Neural progenitor cell (in vitro differentiated cells): ENCODE results near the gene ZNF423. TPM values are rescaled to one million over a fixed set of nuclear protein-coding genes. Genes with fewer than 3 reads are reported as not detected.

ENCODE experiments used
- DNase-seq: peaks from one replicate; pipeline ENCODE4 v3.0.0-alpha.2; 2016; ENCODE audit warnings: low spot score
- H2AFZ ChIP-seq: fragments of 200-600 bp; sonication (generic); replicated peaks from 2 replicates; pipeline ENCODE4 v1.6.1; 2016; ENCODE audit warnings: antibody characterized with exemption
- H3F3A ChIP-seq: fragments of 200-600 bp; sonication (generic); 2 replicates; pipeline ENCODE4 v1.6.1; 2016; ENCODE audit warnings: antibody characterized with exemption, low read depth
- H3K27ac ChIP-seq: fragments of 200-600 bp; sonication (generic); 2 replicates; pipeline ENCODE4 v1.5.1; 2016; ENCODE audit warnings: mild to moderate bottlenecking
- H3K27me3 ChIP-seq: fragments of 200-600 bp; sonication (generic); 2 replicates; pipeline ENCODE4 v1.6.1; 2016; ENCODE audit warnings: mild to moderate bottlenecking, moderate library complexity
- H3K36me3 ChIP-seq: fragments of 200-600 bp; sonication (generic); 2 replicates; pipeline ENCODE4 v1.5.1; 2016
- H3K4me1 ChIP-seq: fragments of 200-600 bp; sonication (generic); 2 replicates; pipeline ENCODE4 v1.6.1; 2016; ENCODE audit warnings: mixed run types
- H3K4me2 ChIP-seq: fragments of 200-600 bp; sonication (generic); 2 replicates; pipeline ENCODE4 v1.6.1; 2016
- H3K4me3 ChIP-seq: fragments of 200-600 bp; sonication (generic); 2 replicates; pipeline ENCODE4 v1.5.1; 2016
- H3K79me2 ChIP-seq: fragments of 200-600 bp; sonication (generic); 2 replicates; pipeline ENCODE4 v1.6.1; 2016; ENCODE audit warnings: low read depth
- H3K9ac ChIP-seq: fragments of 200-600 bp; sonication (generic); 2 replicates; pipeline ENCODE4 v1.6.1; 2016
- H3K9me3 ChIP-seq: fragments of 200-600 bp; sonication (generic); 2 replicates; pipeline ENCODE4 v1.5.1; 2016; ENCODE audit warnings: low read depth
- H4K20me1 ChIP-seq: fragments of 200-600 bp; sonication (generic); 2 replicates; pipeline ENCODE4 v1.6.1; 2016; ENCODE audit warnings: low read depth
- H3K27ac Mint-ChIP-seq: 3 replicates; pipeline ENCODE4 v1.8.0; 2021; ENCODE audit warnings: mixed read lengths
- H3K27me3 Mint-ChIP-seq: 2 replicates; pipeline ENCODE4 v1.8.0; 2022; ENCODE audit warnings: low read depth, mild to moderate bottlenecking, inconsistent platforms, moderate library complexity, mixed read lengths; ENCODE audit not compliant: insufficient read depth
- H3K36me3 Mint-ChIP-seq: 3 replicates; pipeline ENCODE4 v1.8.0; 2021; ENCODE audit warnings: mixed read lengths
- H3K4me1 Mint-ChIP-seq: 3 replicates; pipeline ENCODE4 v1.8.0; 2021; ENCODE audit warnings: mixed read lengths
- H3K4me3 Mint-ChIP-seq: 3 replicates; pipeline ENCODE4 v1.8.0; 2021; ENCODE audit warnings: mild to moderate bottlenecking, moderate library complexity, mixed read lengths
- H3K9me3 Mint-ChIP-seq: 3 replicates; pipeline ENCODE4 v1.8.0; 2020; ENCODE audit warnings: mixed read lengths
- CTCF ChIP-seq: fragments of 200-600 bp; sonication (generic); IDR thresholded peaks from 2 replicates; pipeline ENCODE4 v1.5.1; 2017; ENCODE audit warnings: antibody characterized with exemption, mild to moderate bottlenecking
- EZH2 ChIP-seq: fragments of 200-600 bp; sonication (generic); IDR thresholded peaks from 2 replicates; pipeline ENCODE4 v1.6.1; 2017; ENCODE audit warnings: antibody characterized with exemption, mild to moderate bottlenecking, moderate library complexity
- EZH2phosphoT487 ChIP-seq: fragments of 200-600 bp; sonication (generic); IDR thresholded peaks from 2 replicates; pipeline ENCODE4 v1.6.1; 2017; ENCODE audit warnings: antibody characterized with exemption
- total RNA-seq: library from RNA; depleted of rRNA; stranded (reverse); fragments of >200 nt; gene quantifications from 2 replicates; pipeline ENCODE4 v1.2.3, GENCODE V29; 2015; ENCODE audit warnings: low replicate concordance

Gene ZNF423
- total RNA-seq, 1 donor from 2014 or later, result 21.9 TPM

DNA sequence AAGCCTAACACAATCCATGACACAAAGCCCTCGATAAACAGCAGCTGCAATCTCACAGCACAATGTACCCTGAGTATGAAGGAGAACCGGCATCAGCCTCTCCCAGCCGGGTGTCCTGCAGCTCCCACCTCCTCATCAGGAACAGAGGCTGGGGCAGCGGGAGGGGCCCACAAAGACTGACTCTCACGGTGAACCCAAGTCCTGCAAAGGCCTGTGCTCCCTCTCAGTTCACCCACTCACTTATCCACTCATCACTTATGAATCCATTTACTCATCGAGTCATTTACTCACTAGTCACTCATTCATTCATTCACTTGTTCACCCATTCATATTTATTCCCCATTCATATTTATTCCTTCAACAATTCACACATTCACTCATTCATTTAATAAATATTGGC, 11.6 kb downstream of the ZNF423 start:
- Mint-ChIP-seq H3K4me3 (no peak overlapping the region), H3K9me3 (no peaks in the 10 kb centered on the region)
- H3K27ac ChIP-seq, result no peak overlapping the region

GRCh38 chr16:49843758-49844157, 12.2 kb downstream of the ZNF423 start:
- Histone ChIP-seq H3F3A (peaks cover 20% of the 10 kb centered on the region), H3K27ac (no peak overlapping the region), H3K4me2 (no peak overlapping the region), H4K20me1 (peaks cover 97% of the 10 kb centered on the region), H3K4me1 (peaks cover 20% of the 10 kb centered on the region), H3K9me3 (no peaks in the 10 kb centered on the region), H3K36me3 (no peaks in the 10 kb centered on the region), H3K79me2 (peaks cover 97% of the 10 kb centered on the region), H3K27me3 (no peaks in the 10 kb centered on the region), H3K4me3 (no peak overlapping the region), H3K9ac (no peak overlapping the region), H2AFZ (no peak overlapping the region)
- TF ChIP-seq CTCF, result no peak
- no peak for TF ChIP-seq EZH2phosphoT487
- no peak for TF ChIP-seq EZH2
- Mint-ChIP-seq H3K27me3 (no peaks in the 10 kb centered on the region), H3K36me3 (peaks cover 10% of the 10 kb centered on the region), H3K27ac (no peak overlapping the region), H3K4me1 (peaks cover 76% of the 10 kb centered on the region), H3K9me3 (no peaks in the 10 kb centered on the region), H3K4me3 (peak overlapping the region; percentile 2)
- no peak for DNase-seq

More for the DNA sequence above, 11.6 kb downstream of the ZNF423 start:
- no peak overlapping the region for H3K4me2 ChIP-seq
- no peak overlapping the region for H3K4me3 ChIP-seq
- H3K4me1 ChIP-seq, result peaks cover 18% of the 10 kb centered on the region
- H3K36me3 Mint-ChIP-seq, result peaks cover 11% of the 10 kb centered on the region
- no peak overlapping the region for H2AFZ ChIP-seq
- DNase-seq, result no peak
- peak overlapping the region; percentile 29 for H3K27ac Mint-ChIP-seq
- TF ChIP-seq EZH2 (no peak), EZH2phosphoT487 (no peak), CTCF (no peak)
- peaks cover 17% of the 10 kb centered on the region for H3F3A ChIP-seq
- H3K27me3 ChIP-seq, result no peaks in the 10 kb centered on the region
- peaks cover 97% of the 10 kb centered on the region for H4K20me1 ChIP-seq
- no peak overlapping the region for H3K9ac ChIP-seq
- H3K36me3 ChIP-seq, result no peaks in the 10 kb centered on the region
- peaks cover 80% of the 10 kb centered on the region for H3K4me1 Mint-ChIP-seq
- H3K27me3 Mint-ChIP-seq, result no peaks in the 10 kb centered on the region
- peaks cover 97% of the 10 kb centered on the region for H3K79me2 ChIP-seq
- H3K9me3 ChIP-seq, result no peaks in the 10 kb centered on the region

DNA sequence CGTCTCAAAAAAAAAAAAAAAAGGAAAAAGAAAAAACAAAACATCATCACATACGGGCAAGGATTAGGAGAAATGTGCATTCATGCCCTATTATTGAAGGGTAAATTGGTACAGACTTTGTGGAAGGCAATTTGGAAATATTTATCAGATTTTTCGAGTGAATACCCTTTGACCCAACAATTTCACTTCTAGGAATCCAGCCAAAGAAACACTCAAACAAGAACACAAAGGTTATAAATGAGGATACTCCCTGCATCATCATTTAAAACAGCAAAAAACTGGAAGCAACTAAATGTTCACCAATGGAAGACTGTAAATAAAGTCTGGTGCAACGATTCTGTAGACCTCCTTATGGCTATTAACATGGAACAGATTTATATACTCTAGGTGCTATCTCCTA, 12.9 kb downstream of the ZNF423 start:
- H3K4me2 ChIP-seq, result no peak overlapping the region
- Mint-ChIP-seq H3K9me3 (no peaks in the 10 kb centered on the region), H3K4me3 (no peak overlapping the region), H3K27me3 (no peaks in the 10 kb centered on the region), H3K27ac (no peak overlapping the region), H3K4me1 (peaks cover 72% of the 10 kb centered on the region), H3K36me3 (peaks cover 10% of the 10 kb centered on the region)
- DNase-seq, result no peak
- H3K27ac ChIP-seq, result no peak overlapping the region
- no peaks in the 10 kb centered on the region for H3K27me3 ChIP-seq
- TF ChIP-seq CTCF (no peak), EZH2 (no peak), EZH2phosphoT487 (no peak)
- H3F3A ChIP-seq, result peaks cover 20% of the 10 kb centered on the region
- H2AFZ ChIP-seq, result no peak overlapping the region
- H3K36me3 ChIP-seq, result no peaks in the 10 kb centered on the region
- H3K79me2 ChIP-seq, result peaks cover 97% of the 10 kb centered on the region
- no peak overlapping the region for H3K4me3 ChIP-seq
- peaks cover 97% of the 10 kb centered on the region for H4K20me1 ChIP-seq
- no peak overlapping the region for H3K9ac ChIP-seq
- peaks cover 20% of the 10 kb centered on the region for H3K4me1 ChIP-seq
- no peaks in the 10 kb centered on the region for H3K9me3 ChIP-seq
